ENCODE data around the gene EIF1AX. TPM values are rescaled to one million over a fixed set of nuclear protein-coding genes. Genes with fewer than 3 reads are reported as not detected.

The EIF1AX gene
- total RNA-seq, 2 experiments from 2014 or later = 27.5 to 98.5 TPM

- DNase-seq (ENCODE audit: low spot score) = no peak
- intact Hi-C loops (cut with micrococcal nuclease; ENCODE audit: unreplicated experiment) = no loop called here
- Histone ChIP-seq H3K9me2 (ENCODE audit: insufficient read depth, low read length) (no peaks in the 10 kb centered on the region), H3K9me3 (ENCODE audit: low read length) (no peaks in the 10 kb centered on the region), H3K36me3 (ENCODE audit: insufficient read depth, low read length) (peaks cover 54% of the 10 kb centered on the region), H3K27ac (ENCODE audit: low read depth, low read length, poor library complexity, severe bottlenecking) (no peak overlapping the region), H3K4me3 (ENCODE audit: low read depth, low read length, poor library complexity, severe bottlenecking) (no peak overlapping the region), H2AFZ (ENCODE audit: low read length) (no peak overlapping the region), H4K20me1 (ENCODE audit: insufficient read depth, low read length) (no peaks in the 10 kb centered on the region), H3K4me2 (ENCODE audit: low read length) (no peak overlapping the region), H3K4me1 (ENCODE audit: insufficient read depth, low read length, poor library complexity, severe bottlenecking) (no peaks in the 10 kb centered on the region), H3K79me2 (ENCODE audit: insufficient read depth, low read depth, low read length) (no peaks in the 10 kb centered on the region)
- TF ChIP-seq CTCF (conservative IDR thresholded peaks at IDR 0.05; ENCODE audit: low read length) = no peak
- TF ChIP-seq EZH2phosphoT487 (IDR thresholded peaks at IDR 0.05; ENCODE audit: borderline replicate concordance, low read depth, low read length) = no peak
- POLR2A ChIA-PET = no interaction called here
- CTCF ChIA-PET (ENCODE audit: unreplicated experiment) = no interaction called here
- no TSS peak for BruUV-seq (replicated peaks)
Measured at GRCh38 chrX:20151689-20152088, 10.1 kb upstream of the EIF1AX start.

GRCh38 chrX:20149326-20149725, 7.7 kb upstream of the EIF1AX start:
- ChIA-PET CTCF (ENCODE audit: unreplicated experiment) (no interaction called here), POLR2A (no interaction called here)
- no TSS peak for BruUV-seq (replicated peaks)
- intact Hi-C loops (cut with micrococcal nuclease; ENCODE audit: unreplicated experiment) = no loop called here
- no peaks in the 10 kb centered on the region for H3K9me3 ChIP-seq (ENCODE audit: low read length)
- no peak overlapping the region for H2AFZ ChIP-seq (ENCODE audit: low read length)
- no peaks in the 10 kb centered on the region for H3K9me2 ChIP-seq (ENCODE audit: insufficient read depth, low read length)
- no peak overlapping the region for H3K4me3 ChIP-seq (ENCODE audit: low read depth, low read length, poor library complexity, severe bottlenecking)
- no peak overlapping the region for H3K27ac ChIP-seq (ENCODE audit: low read depth, low read length, poor library complexity, severe bottlenecking)
- no peak for DNase-seq (ENCODE audit: low spot score)
- peaks cover 32% of the 10 kb centered on the region for H3K36me3 ChIP-seq (ENCODE audit: insufficient read depth, low read length)
- no peak overlapping the region for H3K4me2 ChIP-seq (ENCODE audit: low read length)
- H4K20me1 ChIP-seq (ENCODE audit: insufficient read depth, low read length) = no peaks in the 10 kb centered on the region
- TF ChIP-seq CTCF (conservative IDR thresholded peaks at IDR 0.05; ENCODE audit: low read length) (no peak), EZH2phosphoT487 (IDR thresholded peaks at IDR 0.05; ENCODE audit: borderline replicate concordance, low read depth, low read length) (no peak)
- no peaks in the 10 kb centered on the region for H3K4me1 ChIP-seq (ENCODE audit: insufficient read depth, low read length, poor library complexity, severe bottlenecking)
- H3K79me2 ChIP-seq (ENCODE audit: insufficient read depth, low read depth, low read length) = no peaks in the 10 kb centered on the region

GRCh38 chrX:20147561-20147960, 5.9 kb upstream of the EIF1AX start:
- BruUV-seq (replicated peaks) = no TSS peak
- Histone ChIP-seq H3K4me1 (ENCODE audit: insufficient read depth, low read length, poor library complexity, severe bottlenecking) (no peaks in the 10 kb centered on the region), H4K20me1 (ENCODE audit: insufficient read depth, low read length) (no peaks in the 10 kb centered on the region), H3K9me3 (ENCODE audit: low read length) (no peaks in the 10 kb centered on the region), H2AFZ (ENCODE audit: low read length) (no peak overlapping the region), H3K4me3 (ENCODE audit: low read depth, low read length, poor library complexity, severe bottlenecking) (no peak overlapping the region), H3K27ac (ENCODE audit: low read depth, low read length, poor library complexity, severe bottlenecking) (no peak overlapping the region), H3K9me2 (ENCODE audit: insufficient read depth, low read length) (no peaks in the 10 kb centered on the region), H3K79me2 (ENCODE audit: insufficient read depth, low read depth, low read length) (no peaks in the 10 kb centered on the region), H3K4me2 (ENCODE audit: low read length) (no peak overlapping the region), H3K36me3 (ENCODE audit: insufficient read depth, low read length) (peaks cover 19% of the 10 kb centered on the region)
- POLR2A ChIA-PET = no interaction called here
- CTCF ChIA-PET (ENCODE audit: unreplicated experiment) = no interaction called here
- no peak for TF ChIP-seq EZH2phosphoT487 (IDR thresholded peaks at IDR 0.05; ENCODE audit: borderline replicate concordance, low read depth, low read length)
- intact Hi-C loops (cut with micrococcal nuclease; ENCODE audit: unreplicated experiment) = no loop called here
- DNase-seq (ENCODE audit: low spot score) = no peak

Measured in OCI-LY7 (cell line).